GM12875 (cell line): ENCODE measurements around the gene ATAD1.
"Not testable (repeated sequence)": the region's sequence is repeated elsewhere in the genome, so short reads cannot be mapped to it uniquely, and the experiment has no call there.

Source experiments
- H3K4me3 ChIP-seq: one replicate; pipeline ENCODE4 v1.5.1; 2011; ENCODE audit warnings: low read depth, low read length, control low read depth
- CTCF ChIP-seq: IDR thresholded peaks from 2 replicates; pipeline ENCODE4 v1.5.1; 2011; ENCODE audit warnings: low read depth, mild to moderate bottlenecking, control low read depth, inconsistent platforms, low read length, moderate library complexity, borderline replicate concordance; ENCODE audit not compliant: insufficient read depth

The ATAD1 gene

GRCh38 chr10:87850742-87851205 lies 32.7 kb upstream of the ATAD1 start:
- no peak overlapping the region for H3K4me3 ChIP-seq
- TF ChIP-seq CTCF = peak; percentile 47; the same call in 1 of the 2 replicates

- H3K4me3 ChIP-seq = no peak overlapping the region
- TF ChIP-seq CTCF = no peak
Observed at GRCh38 chr10:87849001-87849400, 31.0 kb upstream of the ATAD1 start.

GRCh38 chr10:87847550-87847949 lies 29.5 kb upstream of the ATAD1 start:
- TF ChIP-seq CTCF = no peak

GRCh38 chr10:87846711-87847110 lies 28.7 kb upstream of the ATAD1 start:
- H3K4me3 ChIP-seq = not testable (repeated sequence)

More at GRCh38 chr10:87847550-87847949, 29.5 kb upstream of the ATAD1 start:
- H3K4me3 ChIP-seq = no peak overlapping the region

GRCh38 chr10:87846023-87846422 lies 28.0 kb upstream of the ATAD1 start:
- TF ChIP-seq CTCF = no peak
- no peak overlapping the region for H3K4me3 ChIP-seq

GRCh38 chr10:87845624-87845998 lies 27.6 kb upstream of the ATAD1 start:
- no peak for TF ChIP-seq CTCF
- H3K4me3 ChIP-seq = no peak overlapping the region

GRCh38 chr10:87844837-87845623 lies 27.0 kb upstream of the ATAD1 start:
- no peak for TF ChIP-seq CTCF

More at GRCh38 chr10:87844837-87845623, 27.0 kb upstream of the ATAD1 start:
- H3K4me3 ChIP-seq = no peak overlapping the region
